NCI-H1092 (cell line): ENCODE measurements around the gene EFCC1.
A peak's percentile ranks its signal among the peaks of the same experiment; 100 is the strongest.

ENCODE experiments used
- DNase-seq: peaks from one replicate; lab custom pipeline; 2025; lab: John Stamatoyannopoulos, UW

Gene EFCC1

DNA sequence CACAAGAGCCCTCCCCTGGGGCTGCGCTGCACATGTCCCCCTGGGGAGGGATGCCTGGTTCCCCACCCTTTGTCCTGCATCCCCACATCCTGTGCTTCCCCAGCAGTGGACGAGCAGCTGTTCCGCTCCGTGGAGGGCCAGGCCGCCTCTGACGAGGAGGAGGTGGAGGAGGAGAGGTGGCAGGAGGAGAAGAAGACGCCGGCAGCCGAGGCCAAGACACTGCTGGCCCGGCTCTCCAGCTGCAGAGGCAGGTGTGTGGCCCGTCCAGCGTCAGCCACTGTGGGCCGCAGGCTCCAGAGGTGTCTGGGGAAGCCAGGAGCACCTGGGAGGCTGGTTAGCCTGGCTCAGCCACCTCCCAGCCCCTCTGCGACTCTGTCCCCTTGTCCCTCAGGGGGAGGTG is 31.6 kb downstream of the EFCC1 start:
- DNase-seq = no peak

DNA sequence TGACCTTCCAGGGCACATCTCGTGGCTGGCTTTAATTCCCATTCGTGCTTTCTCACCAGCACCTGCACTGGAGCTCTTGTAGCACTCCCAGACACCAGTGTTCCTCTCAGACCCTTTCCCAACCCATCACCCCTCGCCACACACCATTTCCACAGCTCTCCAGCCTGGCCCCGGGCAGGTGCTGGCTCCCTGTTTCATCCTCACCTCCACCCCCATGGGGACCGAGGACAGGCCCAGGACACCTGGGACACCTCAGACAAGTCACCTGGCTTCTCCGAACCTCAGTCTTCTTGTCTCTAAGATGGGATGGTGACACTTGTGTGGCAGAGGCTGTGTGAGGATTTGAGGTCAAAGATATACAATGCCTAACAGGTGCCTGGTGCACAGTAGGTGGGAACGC is 32.0 kb downstream of the EFCC1 start:
- no peak for DNase-seq

DNA sequence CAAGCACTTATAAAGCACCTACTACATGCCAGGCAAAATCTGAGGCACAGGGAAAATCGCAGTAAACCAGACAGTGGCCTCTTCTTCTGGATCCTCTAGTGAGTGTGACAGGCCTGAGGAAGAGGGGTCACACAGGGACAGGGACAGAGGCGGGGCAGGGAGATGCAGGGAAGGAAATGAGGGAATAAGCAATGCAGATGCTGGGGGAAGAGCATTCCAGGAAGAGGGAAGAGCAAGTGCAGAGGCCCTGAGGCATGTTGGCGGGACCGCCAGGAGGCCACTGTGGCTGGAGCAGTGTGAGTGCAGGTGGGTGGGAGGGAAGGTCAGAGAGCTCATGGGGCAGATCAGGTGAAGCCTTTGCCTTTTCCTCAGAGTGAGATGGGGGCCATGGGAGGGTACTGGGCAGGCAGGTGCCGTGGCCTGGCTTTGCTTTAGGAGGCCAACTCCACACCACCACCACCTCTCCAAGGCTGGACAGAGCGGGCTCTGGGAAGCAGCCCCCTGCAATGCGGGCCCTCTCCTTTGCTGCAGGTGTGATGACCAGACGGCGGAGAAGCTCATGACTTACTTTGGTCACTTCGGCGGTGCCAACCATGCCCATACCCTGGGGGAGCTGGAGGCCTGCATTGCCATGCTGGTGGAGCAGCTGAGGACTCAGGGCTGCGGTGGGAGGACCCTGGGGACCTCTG is 32.7 kb downstream of the EFCC1 start:
- no peak for DNase-seq

DNA sequence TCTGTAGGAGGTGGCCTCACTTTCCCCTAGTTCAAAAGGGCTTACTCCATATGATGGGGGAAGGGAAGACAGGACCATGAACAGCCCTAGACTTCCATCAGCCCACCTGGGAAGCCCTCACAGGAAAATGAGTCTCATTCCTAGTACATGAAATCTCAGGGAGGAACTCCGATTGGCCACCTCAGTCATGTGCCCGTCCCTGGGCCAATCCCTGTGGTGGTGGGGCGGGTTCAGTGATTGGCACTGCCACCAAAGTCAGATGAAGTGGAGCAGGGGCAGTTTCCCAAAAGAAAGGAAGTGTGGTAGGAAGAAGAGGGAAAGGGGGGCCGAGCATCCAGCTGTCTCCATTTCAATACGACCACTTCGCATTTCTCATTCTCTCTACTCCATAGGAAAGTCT is 33.5 kb downstream of the EFCC1 start:
- no peak for DNase-seq

DNA sequence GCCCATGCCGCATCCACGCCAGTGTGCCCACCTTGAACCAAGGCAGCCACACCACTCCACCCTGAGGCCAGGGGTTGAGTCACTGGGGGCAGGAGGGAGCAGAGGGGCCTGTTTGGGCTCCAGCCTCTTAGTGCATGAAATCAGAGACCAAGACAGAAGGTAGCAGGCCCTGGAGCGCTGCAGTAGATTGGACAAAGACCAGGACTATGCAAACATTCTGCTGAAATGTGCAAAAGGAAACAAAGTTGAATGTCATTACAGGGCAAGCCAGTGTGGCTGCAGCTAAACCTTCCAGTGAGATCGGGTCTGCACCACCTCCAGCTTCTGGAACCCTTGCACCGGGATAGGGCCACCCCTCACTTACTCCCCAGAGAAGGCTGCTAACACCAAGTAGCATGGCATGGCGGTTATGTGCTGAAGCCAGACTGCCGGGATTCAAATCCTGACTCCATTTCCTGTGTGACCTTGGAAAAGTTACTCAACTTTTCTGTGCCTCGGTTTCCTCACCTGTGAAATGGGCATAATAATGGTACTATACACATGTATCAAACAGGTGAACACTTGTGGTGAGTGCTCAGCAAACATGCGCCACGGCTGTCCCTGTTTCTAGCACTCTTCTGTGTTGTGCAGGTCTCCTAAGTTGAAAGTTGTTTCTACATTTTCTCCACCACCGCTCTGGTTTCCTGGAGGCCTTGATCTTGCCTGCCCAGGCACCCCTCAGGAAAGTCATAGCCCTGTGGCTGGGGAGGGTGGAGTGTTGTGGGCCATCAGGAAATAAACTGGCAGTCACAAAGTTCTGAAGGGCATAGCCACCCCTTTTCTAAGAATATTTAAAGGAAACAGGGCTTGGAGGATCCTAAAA is 34.5 kb downstream of the EFCC1 start:
- DNase-seq = no peak

GRCh38 chr3:129036222-129037092 is 35.4 kb downstream of the EFCC1 start:
- no peak for DNase-seq

DNA sequence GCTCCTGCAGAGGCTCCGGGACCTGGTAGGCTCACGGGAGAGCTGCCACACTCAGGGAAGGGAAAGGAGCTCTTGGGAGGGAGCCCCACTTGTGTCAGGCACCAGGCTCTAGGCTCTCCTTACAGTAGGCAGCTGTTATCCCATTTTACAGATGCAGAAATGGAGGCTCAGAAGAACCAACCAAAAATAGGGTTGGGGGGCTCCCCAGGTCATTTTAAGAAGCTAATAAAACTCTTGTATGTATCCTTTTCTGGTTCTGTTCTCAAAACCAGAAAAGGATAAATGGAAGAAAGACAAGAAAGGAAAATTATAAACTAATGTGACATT is 36.0 kb downstream of the EFCC1 start:
- DNase-seq = no peak

- no peak for DNase-seq
Observed at GRCh38 chr3:129038121-129038855, 37.2 kb downstream of the EFCC1 start.

DNA sequence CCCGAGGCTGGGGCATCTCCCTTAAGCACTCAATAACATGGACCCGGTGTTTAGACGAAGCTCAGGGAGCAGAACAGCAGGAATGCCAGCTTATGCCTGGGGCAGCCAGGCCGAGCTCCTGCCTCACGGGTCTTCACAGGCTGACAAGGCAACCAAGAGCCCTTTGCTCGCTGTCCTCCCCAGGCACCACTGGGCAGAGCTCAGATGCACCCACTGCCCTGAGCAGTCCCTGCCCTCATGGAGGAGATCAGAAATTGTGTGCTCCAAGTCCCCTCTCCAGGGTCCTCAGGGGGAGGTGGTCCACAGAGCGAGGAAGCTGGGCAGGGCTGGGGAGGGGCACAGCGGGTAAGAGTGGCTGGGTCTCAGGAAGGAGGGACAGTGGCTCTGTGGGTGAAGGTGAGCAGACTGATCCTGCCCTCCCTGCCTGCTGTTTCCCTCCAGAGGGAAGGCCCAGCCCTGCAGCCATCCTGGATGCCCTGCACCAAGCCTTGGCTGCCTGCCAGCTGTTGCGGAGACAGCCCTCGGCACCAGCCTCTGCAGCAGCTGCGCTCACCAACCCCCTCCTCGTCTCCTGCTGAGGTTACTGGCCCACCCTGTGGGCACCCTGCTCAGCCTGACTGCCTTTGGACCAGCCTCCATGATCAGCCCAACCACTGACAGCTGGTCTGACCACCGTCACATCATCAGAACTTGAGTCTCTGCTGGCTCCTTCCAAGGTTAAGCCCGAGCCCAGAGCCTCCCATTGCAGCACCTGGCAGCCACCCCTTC is 38.4 kb downstream of the EFCC1 start:
- peak; percentile 76 for DNase-seq

DNA sequence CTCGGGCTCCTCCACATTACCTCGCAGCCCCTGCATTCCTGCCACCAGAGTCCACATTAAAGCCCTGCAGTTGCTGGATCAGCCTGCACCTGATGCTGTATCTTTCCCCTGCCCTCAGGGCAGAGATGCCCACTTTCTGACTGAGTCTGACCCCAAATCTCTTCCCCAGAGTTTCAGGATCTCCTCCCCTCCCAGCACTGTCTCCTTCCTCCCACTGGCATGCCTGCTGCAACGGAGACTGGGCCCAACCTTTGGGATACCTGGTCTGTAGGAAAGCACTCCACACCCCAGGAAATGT is 38.9 kb downstream of the EFCC1 start:
- DNase-seq = no peak

DNA sequence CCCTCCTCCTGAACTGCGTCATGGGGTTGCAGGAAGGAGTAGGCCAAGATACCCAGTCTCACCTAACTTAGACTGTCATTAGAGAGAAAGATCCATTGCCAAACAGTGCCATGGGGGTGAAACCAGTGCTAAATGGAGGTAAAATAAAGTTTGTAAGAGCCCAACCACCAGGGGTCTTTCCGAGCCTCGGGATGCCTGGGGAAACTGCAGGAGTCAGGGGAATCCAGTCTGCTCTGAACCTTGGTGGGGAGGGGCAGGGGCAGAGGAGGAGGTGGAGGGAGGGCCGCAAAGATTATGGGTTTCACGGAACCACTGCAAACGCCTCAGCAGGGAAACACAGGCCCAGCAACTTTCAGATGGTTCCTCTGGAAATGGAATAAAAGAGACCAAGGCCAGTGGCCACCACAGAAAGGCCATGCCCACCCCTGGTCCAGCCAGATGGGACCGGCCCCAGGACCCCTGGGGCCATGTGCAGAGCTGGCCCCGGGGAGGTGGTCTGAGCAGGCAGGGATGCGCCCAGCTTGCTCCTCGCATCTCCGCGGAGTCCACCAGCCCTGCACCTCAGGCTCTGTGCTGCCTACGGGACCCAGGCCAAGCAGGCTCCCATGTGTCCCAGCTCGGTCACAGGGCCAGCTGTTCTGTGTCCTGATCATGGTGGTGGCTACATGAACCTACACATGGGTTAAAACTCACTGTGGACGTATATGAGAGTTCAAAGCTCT is 39.6 kb downstream of the EFCC1 start:
- no peak for DNase-seq

- DNase-seq = no peak
Observed at GRCh38 chr3:129045675-129046036, 44.6 kb downstream of the EFCC1 start.

DNA sequence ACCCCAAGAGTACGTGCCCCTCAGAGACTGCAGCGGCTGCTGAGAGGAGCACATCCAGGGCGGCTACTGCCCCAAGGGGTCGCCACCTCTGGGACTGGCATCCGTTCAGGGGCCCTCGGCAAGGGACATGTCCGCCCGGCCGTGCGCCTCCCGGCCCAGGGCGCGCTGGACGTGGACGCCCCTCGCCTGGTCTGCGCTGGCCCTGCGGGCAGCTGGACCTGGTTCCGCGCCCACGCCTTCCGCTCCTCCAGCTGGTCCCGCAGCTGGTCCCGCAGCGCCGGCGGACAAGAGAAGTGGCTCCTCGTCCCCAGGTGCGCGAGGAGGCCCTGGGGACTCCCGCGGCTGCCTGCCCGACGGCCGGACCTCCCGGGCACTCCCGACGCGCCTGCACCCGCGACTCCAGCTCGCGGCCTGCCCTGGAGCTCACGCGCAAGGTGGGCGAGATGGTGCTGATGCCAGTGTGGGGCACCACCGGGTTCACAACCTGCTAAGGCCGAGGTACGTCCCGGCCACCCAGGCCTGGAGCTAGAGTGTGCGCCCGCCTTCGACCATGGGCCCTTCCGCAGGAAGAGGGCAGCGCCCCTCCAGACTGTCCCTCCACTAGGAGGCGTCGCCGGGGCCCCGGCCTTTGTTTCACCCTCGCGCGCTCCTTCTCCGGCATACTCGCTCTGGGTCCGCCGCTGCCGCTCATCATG is 45.1 kb downstream of the EFCC1 start:
- no peak for DNase-seq

- no peak for DNase-seq
Observed at GRCh38 chr3:129046732-129047552, 45.8 kb downstream of the EFCC1 start.

- no peak for DNase-seq
Observed at GRCh38 chr3:129047553-129047839, 46.4 kb downstream of the EFCC1 start.

- DNase-seq = no peak
Observed at GRCh38 chr3:129050556-129051295, 49.6 kb downstream of the EFCC1 start.

GRCh38 chr3:129051871-129052340 is 50.8 kb downstream of the EFCC1 start:
- DNase-seq = no peak

GRCh38 chr3:129052675-129053074 is 51.6 kb downstream of the EFCC1 start:
- DNase-seq = peak; percentile 81
